Pons (tissue), 1 donor: ENCODE measurements around the gene PLS1.

Source experiments
- DNase-seq: peaks from one replicate; pipeline ENCODE4 v3.0.0-alpha.2; 2016; ENCODE audit warnings: low spot score

PLS1 gene

DNA sequence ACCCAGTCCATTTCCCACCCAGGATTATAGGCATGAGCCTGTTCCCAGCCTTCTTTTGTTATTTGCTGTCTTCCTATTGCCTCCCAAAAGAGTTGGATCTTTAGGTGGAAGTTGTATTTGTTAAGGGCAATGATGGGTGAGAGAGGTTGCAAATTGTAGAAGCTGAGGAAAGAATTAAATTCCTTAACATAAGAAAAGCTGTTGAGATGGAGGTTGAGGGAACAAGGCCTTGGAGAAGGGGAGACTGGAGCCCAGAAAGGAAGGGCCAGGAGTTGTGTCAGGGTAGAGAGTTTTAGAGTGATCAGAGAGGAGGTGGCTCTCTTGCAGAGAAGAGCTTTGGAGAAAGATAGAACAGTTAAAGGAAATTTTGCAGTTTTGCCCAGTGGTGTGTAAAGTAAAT, 46.8 kb downstream of the PLS1 start:
- no peak for DNase-seq

DNA sequence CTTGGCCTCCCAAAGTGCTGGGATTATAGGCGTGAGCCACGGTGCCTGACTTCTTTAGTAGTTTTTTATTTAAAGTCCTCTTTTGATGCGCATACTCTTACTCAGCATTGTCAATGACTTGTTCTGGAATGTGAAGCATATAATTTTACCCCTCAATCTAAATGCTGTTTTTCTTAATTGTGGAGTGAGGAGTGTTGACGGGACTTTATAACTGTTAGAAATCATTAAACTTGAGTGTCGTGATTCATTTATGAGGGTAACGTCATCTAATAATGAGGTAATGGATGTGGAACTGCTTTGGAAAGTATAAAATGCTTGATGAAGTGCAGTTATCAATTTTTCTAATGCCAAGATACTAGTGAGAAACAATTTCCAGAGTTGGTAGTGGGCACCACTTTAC, 48.3 kb downstream of the PLS1 start:
- no peak for DNase-seq

DNA sequence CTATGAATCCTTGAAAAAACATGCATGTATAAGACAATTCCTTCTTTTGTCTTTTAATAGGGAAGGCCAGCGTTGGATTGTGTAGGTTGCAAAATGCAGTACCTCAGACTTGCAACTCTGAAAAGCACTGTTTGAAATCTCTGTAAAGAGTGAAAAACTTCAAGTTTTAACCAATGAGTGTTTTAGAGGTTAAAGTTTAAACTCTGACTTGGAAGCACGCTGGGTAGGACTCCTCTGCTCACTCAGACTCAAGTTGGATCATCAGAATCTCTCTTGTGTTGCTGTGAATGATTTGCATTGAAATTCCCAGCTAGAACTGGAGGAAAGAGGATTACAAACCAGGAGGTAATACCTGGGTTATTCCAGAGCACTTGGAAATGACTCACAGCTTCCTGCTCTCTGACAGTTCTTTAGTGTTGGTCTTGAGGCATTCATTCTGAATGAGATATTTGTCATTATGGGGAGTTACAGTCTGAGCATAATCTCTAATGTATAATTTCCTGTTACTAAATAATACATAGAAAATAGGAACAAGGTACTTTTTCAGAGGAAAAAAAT, 49.1 kb downstream of the PLS1 start:
- DNase-seq: no peak

DNA sequence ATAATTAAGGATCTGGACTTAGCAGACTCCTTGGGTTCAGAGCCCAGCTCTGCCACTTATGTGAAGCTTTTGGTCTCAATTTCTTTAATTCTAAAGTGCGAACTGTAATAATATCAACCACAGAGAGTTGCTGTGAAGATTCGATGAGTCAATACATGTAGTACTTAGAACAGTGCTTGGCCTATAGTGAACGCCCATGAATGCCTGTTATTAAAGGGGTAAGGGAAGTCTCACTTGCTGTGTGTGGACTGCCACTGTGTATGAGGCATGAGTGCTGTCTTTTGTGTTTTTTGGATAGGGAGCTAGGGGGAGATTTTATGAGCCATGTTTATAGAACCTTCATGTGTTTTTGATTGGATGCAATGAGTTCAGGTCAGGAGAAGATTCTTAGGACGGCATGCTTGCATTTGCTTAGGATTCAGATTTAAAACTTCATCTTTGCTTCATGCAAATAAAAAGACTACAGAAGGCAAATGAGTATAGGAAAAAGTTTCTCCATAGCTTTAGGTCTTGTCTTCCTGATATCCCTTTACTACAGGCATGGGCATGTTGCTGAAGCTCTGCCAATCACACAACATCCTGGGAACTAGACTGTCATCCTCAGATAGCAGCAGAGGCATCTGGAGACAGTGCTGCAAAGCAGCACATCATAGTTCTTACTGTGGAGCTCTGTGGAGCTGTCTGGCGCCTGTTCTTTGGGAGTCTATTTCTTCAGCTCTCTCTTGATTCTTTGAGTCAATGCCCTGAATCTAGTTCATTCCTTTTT, 50.0 kb downstream of the PLS1 start:
- no peak for DNase-seq

DNA sequence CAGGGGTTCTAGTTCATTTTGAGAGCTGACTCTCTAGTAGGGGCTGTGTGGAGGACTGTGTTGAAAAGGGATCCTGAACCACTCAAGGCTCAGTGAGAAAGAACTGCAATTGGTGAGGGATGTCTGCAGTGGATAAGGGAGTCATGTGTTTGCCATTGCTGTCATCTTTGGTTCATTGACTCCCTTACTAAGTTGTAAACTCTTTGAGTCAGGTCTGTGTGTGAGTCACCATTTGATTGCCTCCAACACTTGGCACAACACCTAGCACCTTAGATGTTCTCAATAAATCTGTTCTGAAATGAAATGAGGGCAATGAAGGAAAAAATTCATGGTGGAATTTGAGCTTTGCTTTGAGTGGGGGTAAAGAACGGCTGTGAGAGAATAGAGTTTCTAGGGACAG, 51.7 kb downstream of the PLS1 start:
- no peak for DNase-seq

DNA sequence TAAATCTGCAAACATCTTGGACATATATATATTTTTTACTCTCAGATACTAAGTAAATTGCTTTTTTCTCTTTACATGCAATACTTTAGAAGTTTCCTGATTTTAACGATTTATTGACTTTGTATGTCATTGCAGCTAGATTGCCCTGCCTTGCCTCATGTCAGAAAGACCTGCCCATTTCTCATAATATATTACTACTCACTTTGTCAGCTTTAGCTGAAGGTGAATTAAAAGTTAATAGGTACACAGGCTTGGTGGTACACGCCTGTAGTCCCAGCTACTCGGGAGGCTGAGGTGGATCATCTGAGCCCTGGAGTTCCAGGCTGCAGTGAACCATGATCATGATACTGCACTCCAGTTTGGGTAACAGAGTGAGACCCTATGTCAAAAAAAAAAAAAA, 52.8 kb downstream of the PLS1 start:
- DNase-seq: no peak

DNA sequence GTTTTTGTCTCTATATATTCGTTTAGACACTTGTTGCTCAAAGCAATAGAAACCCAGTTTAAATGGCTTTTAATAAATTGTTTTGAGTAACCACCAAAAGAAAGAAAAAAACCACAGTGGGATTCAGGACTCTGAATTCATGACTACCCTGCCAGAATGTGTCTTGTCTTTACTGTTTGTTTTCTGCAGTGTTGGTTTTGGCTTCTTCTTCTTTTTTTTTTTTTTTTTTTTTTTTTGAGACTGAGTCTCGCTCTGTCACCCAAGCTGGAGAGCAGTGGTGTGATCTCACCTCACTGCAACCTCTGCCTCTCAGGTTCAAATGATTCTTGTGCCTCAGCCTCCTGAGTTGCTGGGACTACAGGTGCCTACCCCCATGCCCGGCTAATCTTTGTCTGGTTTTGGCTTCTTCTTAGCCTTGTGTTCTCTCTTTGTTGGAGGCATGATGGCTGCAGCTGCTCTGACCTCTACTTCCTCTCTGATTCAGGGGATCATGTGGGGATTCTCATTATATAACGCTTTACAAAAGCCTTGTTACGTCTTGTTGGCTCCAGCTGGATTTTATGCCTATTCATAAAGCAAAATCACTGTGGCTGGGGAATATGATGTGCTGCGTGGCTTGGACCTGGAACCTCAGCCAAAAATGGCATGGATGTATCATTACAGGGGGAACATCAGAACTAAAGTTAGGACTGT, 54.0 kb downstream of the PLS1 start:
- peak; percentile 37 for DNase-seq

DNA sequence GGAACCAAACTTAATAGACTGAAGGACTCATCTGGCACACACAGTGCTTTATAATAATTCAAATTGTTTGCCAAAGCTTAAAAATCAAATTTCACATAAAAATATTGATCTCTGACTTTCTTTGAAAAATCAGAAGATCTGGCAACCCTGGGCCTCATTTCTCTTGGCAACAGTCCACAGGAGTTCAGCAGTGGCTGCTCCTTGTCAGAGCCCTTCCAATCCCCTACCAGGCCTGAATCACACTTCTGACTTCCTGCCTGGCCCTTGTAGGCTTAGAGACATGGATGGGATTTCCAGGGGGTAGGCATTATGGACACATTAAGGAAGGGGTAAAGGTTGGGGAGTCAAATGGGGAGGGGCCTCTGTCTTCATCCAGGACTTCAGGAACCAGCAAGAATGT, 55.5 kb downstream of the PLS1 start:
- DNase-seq: no peak

DNA sequence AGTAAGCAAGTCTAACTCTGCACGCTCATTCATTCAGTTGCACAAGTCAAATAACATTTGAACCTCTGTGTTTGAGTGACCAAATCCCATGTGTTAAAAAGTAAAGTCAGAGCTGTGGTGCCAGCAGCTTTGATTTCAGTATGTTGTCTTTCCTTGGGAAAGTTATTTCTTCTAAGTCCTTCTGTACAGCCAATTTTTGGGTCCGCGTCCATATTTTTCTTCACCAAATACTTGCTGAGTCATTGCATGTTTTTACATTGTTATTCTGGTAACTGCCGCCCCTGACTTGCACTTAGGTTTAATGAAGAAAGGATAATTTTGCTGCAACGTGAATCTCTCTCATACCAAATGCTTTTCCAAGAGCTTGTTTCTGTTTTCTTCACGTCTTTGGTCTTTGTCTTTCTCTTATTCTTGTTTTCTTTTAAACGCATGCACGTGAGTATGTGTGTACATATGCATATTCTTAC, 56.7 kb downstream of the PLS1 start:
- no peak for DNase-seq

DNA sequence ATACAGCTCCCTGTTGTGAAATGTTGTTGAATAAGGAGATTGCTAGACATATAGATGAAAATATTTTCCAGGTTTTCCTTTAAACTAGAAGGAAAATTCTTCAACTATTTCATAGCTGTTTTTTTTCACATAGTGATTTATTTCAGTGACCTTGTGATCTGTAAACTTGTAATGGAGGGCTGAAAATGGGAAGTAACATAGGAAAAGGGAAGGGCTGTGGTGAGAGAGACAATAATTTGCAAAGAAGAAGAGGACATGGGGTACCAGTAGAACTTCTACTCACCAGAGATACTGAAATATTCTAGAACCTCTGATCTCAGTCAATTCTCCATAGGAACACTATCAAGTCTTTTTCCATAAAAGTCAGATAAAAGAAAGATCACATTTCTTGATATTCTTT, 60.4 kb downstream of the PLS1 start:
- peak; percentile 47 for DNase-seq

DNA sequence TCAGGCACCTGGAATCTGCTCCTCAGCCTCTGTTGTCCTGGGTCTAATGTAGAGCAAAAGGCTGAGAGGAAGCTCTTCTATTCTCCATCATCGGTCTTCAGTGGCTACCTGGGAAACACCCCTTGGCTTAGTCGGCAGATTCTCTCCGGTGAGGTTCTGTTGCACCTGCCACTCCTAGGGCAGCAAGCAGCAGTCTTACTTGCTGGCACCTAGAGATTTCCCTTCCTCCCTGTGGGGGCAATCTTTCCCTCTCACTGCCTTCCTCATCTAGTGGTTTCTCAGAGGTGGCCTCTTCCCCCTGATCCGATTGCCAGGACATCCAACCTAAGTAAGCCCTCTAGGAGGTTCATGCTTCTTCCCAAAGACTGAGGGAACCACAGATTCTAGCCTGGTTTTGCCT, 60.8 kb downstream of the PLS1 start:
- DNase-seq: no peak

DNA sequence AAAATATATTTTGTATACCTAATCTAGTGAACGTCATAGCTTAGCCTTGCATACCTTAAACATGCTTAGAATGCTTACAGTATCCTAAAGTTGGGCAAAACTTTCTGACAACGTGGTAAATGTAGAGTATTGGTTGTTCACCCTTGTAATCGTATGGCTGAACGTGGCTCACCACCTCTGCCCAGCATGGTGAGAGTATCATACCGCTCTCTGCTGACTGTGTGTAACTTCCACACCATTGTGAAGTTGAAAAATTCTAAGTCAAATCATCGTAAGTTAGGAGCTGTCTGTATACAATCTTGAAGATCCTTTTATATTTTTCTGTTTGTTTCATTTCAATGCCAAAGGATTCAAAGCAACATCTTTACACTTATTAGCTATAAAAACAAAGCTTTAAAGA, 64.2 kb downstream of the PLS1 start:
- no peak for DNase-seq

DNA sequence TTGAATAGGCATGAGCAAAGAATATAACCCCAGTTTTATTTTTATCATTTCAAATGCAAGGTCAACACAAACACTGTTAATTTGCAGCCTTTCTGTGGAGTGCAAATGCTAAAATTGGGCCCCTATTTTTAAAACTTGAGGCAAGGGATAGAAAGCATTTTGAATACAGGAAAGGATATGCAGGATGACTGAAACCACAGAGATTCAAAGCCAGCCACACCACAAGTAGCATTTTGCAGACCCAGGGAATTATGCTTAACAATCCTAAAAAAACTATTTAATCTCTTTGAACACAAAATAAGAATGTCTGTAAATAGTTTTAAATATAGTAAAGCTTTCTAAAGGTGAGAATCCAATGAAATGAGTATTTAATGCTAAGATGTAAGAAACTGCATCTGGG, 64.7 kb downstream of the PLS1 start:
- DNase-seq: no peak

DNA sequence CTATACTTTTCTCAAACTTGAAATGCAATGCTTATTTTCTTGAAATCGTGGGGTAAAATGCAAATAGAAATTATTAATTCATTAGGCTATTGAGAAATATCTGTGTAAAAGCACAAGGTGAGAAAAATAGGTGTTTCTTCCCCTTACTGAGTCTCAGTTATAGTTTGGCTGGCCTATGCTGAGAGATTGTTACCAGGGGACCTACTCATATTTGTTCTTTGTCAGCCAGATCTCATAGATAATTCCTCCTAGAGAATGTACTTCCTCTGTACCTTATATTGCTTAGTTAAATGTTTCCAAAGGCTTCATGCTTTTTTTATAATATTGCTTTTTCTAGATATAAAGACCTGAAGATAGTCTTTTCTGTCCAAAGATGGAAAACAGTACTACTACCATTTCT, 67.7 kb downstream of the PLS1 start:
- no peak for DNase-seq

DNA sequence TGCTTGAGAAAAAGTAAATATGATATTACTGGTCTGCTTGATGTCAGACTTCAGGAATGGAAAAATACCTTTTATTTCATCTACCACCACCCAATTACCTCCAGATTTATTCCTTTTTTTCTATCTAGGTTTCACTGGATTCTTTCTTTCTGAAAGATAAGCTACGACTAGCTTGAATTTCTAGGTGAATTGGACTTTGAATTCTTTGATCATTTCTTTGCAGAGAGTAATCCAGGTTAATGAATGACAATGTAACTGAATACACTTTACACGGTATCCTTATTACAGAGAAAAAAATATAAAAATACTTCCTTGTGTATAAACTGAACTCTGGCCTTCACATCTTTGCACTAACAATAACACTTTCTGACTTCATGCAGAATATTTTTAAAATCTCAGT, 68.1 kb downstream of the PLS1 start:
- DNase-seq: no peak

DNA sequence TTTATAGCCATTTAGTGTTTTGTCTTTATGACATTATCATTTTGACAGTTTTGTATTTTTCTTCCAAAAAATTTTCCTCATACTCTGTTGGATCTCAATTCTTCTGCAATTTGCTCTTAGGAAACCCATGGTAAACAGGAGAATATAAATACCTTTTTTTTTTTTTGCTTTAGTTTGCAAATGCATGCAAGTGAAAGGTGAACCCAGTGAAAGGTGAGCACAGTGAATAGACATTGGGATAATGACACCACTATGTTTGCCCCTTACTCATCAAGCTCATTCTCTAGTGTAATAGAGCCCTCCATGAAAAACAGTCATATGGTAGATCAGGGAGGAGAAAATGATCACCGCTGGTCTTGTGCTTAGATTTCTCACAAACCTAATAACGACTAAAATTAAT, 68.6 kb downstream of the PLS1 start:
- no peak for DNase-seq

DNA sequence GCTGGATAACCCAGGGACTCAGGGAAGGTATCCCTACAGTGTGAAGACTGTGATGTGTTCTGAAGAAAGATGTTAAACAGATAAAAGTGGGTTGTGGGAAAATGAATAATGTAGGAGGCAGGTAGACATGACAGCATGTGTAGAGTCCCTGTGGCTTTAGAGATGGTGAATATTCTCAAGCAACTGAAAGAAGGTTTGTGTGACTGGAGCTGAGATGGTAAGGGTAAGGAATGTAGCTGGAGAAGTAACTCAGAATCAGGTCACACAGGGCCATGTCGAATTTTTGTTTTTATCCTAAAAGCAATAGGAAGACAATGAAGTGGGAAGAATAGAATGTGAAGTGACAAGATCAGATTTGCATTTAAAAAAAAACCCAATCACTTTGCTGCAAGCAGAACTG, 73.9 kb downstream of the PLS1 start:
- no peak for DNase-seq

DNA sequence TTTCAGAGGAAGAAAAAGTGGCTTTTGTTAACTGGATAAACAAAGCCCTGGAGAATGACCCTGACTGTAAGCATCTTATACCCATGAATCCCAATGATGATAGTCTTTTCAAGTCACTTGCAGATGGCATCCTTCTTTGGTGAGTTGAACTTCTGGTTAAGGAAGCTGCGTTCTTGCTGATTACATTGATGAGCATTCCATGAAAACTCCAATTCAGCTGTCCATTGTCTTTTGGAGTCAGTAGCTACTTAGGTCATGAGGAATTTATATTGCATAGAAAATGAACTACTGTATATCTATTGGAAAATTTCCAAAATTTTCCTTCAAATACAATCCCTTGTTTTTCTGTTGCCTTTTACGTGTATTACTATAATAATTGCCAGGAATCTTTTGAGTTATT, 80.0 kb downstream of the PLS1 start:
- no peak for DNase-seq

DNA sequence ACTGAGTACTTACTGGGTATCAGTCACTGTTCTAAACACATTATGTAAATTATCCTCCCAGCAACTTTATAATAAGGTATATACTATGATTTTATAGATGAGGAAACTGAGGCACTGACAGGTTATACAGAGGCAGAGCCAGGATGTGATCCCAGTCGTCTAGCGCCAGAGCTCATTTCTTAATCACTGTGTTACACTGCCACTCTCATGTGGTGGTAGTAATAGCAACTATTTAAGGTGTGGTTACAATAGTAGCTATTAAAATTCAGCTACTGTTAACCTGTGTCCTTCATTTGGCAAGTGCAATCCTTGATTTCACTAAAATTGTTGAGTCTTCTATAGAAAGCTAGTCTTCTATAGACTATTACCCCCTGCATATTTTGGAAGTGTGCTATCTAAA, 84.5 kb downstream of the PLS1 start:
- no peak for DNase-seq

DNA sequence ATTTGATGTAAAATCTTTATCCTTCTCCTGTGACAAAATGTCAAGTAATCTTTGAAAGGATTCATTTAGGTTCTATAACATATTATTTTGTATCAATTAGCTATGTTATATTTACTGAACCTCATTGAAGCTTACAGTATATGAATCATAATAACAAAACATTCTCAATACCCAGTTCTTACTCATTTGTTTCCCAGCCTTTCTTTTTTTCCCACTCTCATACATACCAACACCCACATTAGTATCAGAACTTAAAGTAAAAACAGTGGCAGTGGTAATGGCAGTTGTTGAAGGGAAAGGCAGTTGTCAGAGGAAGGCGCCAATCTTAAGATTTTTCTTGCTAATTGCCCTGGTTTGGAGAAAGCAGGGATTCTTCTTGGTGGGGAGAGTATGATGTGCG, 94.4 kb downstream of the PLS1 start:
- DNase-seq: no peak

DNA sequence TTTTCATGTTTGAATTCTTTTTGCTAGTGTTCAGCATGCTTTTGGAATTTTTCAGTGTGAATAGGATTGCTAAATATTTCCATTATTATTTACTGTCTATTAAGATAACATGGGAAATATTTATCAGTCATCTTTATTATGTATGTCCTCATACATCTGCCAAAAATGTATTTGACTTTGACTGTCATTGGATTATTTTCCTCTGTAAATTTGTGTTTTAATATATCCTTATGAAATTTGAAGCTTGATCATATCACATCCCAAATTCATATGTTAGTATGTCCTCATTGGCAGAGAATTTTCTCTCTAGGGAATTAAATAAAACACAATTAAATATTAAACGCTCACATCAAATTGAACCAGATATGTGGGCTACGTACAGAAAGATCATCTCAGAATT, 95.3 kb downstream of the PLS1 start:
- no peak for DNase-seq

DNA sequence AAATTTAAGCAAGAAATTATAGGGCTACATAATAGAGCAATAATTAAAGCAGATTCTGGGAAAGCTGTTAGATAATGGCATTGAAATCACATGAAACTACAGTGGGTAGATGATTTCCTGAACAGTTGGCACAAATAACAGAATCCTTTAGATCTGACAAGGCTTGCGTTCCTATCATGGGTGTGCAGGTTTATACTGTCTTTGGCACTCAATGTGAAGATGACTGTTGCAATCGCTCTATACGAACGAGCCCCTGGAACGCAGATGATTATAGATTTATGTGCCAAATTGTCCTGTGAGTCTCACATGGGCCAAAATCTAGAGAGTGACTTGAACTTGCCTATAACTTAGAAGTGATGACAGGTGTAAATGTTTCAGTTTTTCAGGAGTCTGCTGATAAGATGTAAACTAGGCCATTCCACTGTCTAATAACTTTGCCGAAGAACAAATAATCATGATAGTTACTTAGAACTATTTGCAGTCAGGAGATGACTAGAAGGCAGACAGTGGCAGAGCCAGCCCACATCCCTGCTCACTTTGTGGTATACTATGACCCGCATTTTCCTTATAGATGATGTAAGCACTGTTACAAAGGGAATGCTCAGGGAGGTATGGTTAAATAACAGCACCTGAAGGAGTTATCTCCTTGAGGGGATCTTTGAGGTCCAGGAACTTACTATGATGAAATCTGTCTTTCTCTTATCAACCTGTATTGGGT, 97.1 kb downstream of the PLS1 start:
- no peak for DNase-seq

DNA sequence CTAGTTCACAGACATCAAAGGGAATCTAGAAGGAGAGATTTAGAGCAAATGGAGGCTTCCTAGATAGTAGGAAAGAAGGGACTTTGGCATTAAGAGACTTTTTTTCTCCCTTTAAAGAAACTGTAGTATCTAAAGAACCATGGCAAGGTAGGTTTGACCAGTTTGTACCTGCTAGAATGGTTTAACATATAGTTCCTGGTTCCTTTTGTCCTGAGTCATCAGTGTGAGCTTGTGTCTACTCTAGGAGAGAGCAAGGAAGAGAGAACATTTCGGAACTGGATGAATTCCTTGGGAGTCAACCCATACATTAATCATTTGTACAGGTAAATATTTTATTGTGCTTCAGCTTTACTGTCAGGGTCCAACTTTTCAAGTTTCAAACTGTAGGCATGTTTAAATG, 98.0 kb downstream of the PLS1 start:
- no peak for DNase-seq
